ENCODE data around the gene RPLP2. TPM values are rescaled to one million over a fixed set of nuclear protein-coding genes. Genes with fewer than 3 reads are reported as not detected.

RPLP2 gene
- total RNA-seq, 1 experiment from 2014 or later, result 1,147 TPM

Other genes starting within 250 kb of the RPLP2 start
- 1.4 and 2.6 TPM in 2 replicates for gene LMNTD2, start 249.2 kb upstream of the RPLP2 start, total RNA-seq (2014; rRNA removed; shearing (Covaris generic))
- 16.8 and 17.3 TPM in 2 replicates for gene RASSF7, start 249.0 kb upstream of the RPLP2 start, total RNA-seq (2014; rRNA removed; shearing (Covaris generic))
- 14.5 and 15.3 TPM in 2 replicates for gene PHRF1, start 233.5 kb upstream of the RPLP2 start, total RNA-seq (2014; rRNA removed; shearing (Covaris generic))
- 11.7 and 11.9 TPM in 2 replicates for gene IRF7, start 194.0 kb upstream of the RPLP2 start, total RNA-seq (2014; rRNA removed; shearing (Covaris generic))
- not detected in 2 replicates for gene CDHR5, start 185.0 kb upstream of the RPLP2 start, total RNA-seq (2014; rRNA removed; shearing (Covaris generic))
- gene SCT, start 182.8 kb upstream of the RPLP2 start, total RNA-seq (2014; rRNA removed; shearing (Covaris generic)), result not detected in 2 replicates
- gene DRD4, start 172.7 kb upstream of the RPLP2 start, total RNA-seq (2014; rRNA removed; shearing (Covaris generic)), result not detected in 2 replicates
- gene DEAF1, start 114.7 kb upstream of the RPLP2 start, total RNA-seq (2014; rRNA removed; shearing (Covaris generic)), result 24.9 and 29.9 TPM in 2 replicates
- gene TMEM80, start 114.2 kb upstream of the RPLP2 start, total RNA-seq (2014; rRNA removed; shearing (Covaris generic)), result 15.8 and 16.4 TPM in 2 replicates
- 0.12 TPM in 1 of 2 replicates, not detected in the other for gene EPS8L2, start 103.7 kb upstream of the RPLP2 start, total RNA-seq (2014; rRNA removed; shearing (Covaris generic))
- 600 and 603 TPM in 2 replicates for gene TALDO1, start 62.5 kb upstream of the RPLP2 start, total RNA-seq (2014; rRNA removed; shearing (Covaris generic))
- gene GATD1, start 32.5 kb upstream of the RPLP2 start, total RNA-seq (2014; rRNA removed; shearing (Covaris generic)), result 15.5 and 24.8 TPM in 2 replicates
- gene CEND1, start 19.9 kb upstream of the RPLP2 start, total RNA-seq (2014; rRNA removed; shearing (Covaris generic)), result not detected in 2 replicates
- gene SLC25A22, start 11.7 kb upstream of the RPLP2 start, total RNA-seq (2014; rRNA removed; shearing (Covaris generic)), result 19.6 and 35.8 TPM in 2 replicates
- gene PIDD1, start 4.7 kb upstream of the RPLP2 start, total RNA-seq (2014; rRNA removed; shearing (Covaris generic)), result 2.2 and 4.2 TPM in 2 replicates
- 13.4 and 22.8 TPM in 2 replicates for gene PNPLA2, start 8.9 kb downstream of the RPLP2 start, total RNA-seq (2014; rRNA removed; shearing (Covaris generic))
- gene CRACR2B, start 18.0 kb downstream of the RPLP2 start, total RNA-seq (2014; rRNA removed; shearing (Covaris generic)), result not detected in 2 replicates
- gene CD151, start 23.0 kb downstream of the RPLP2 start, total RNA-seq (2014; rRNA removed; shearing (Covaris generic)), result 825 and 1,008 TPM in 2 replicates
- 199 and 210 TPM in 2 replicates for gene POLR2L, start 32.6 kb downstream of the RPLP2 start, total RNA-seq (2014; rRNA removed; shearing (Covaris generic))
- gene TSPAN4, start 32.9 kb downstream of the RPLP2 start, total RNA-seq (2014; rRNA removed; shearing (Covaris generic)), result 117 and 131 TPM in 2 replicates
- gene CHID1, start 100.8 kb downstream of the RPLP2 start, total RNA-seq (2014; rRNA removed; shearing (Covaris generic)), result 53.1 and 65.1 TPM in 2 replicates
- 25.1 and 25.3 TPM in 2 replicates for gene AP2A2, start 115.9 kb downstream of the RPLP2 start, total RNA-seq (2014; rRNA removed; shearing (Covaris generic))
- not detected in 2 replicates for gene MUC6, start 226.8 kb downstream of the RPLP2 start, total RNA-seq (2014; rRNA removed; shearing (Covaris generic))

All from H4 (cell line).